ENCODE results near the gene CTIF.

The CTIF gene

GRCh38 chr18:48638451-48638850 is 99.6 kb downstream of the CTIF start:
- no peak for TF ChIP-seq CTCF (IDR thresholded peaks at IDR 0.05; ENCODE audit: extremely low read depth, missing control alignments)

GRCh38 chr18:48638896-48639771 is 100.3 kb downstream of the CTIF start:
- DNase-seq (ENCODE audit: low spot score), result no peak
- TF ChIP-seq CTCF (IDR thresholded peaks at IDR 0.05; ENCODE audit: extremely low read depth, missing control alignments), result no peak

More at GRCh38 chr18:48638451-48638850, 99.6 kb downstream of the CTIF start:
- no peak for DNase-seq (ENCODE audit: low spot score)

- DNase-seq (ENCODE audit: low spot score), result no peak
- TF ChIP-seq CTCF (IDR thresholded peaks at IDR 0.05; ENCODE audit: extremely low read depth, missing control alignments), result no peak
Measured at GRCh38 chr18:48639772-48640432, 101.1 kb downstream of the CTIF start.

GRCh38 chr18:48640566-48641270 is 101.9 kb downstream of the CTIF start:
- DNase-seq (ENCODE audit: low spot score), result no peak
- TF ChIP-seq CTCF (IDR thresholded peaks at IDR 0.05; ENCODE audit: extremely low read depth, missing control alignments), result no peak

GRCh38 chr18:48641981-48642380 is 103.2 kb downstream of the CTIF start:
- no peak for TF ChIP-seq CTCF (IDR thresholded peaks at IDR 0.05; ENCODE audit: extremely low read depth, missing control alignments)
- DNase-seq (ENCODE audit: low spot score), result no peak

GRCh38 chr18:48642503-48642902 is 103.7 kb downstream of the CTIF start:
- TF ChIP-seq CTCF (IDR thresholded peaks at IDR 0.05; ENCODE audit: extremely low read depth, missing control alignments), result no peak
- DNase-seq (ENCODE audit: low spot score), result no peak

- DNase-seq (ENCODE audit: low spot score), result no peak
- TF ChIP-seq CTCF (IDR thresholded peaks at IDR 0.05; ENCODE audit: extremely low read depth, missing control alignments), result no peak
Measured at GRCh38 chr18:48643262-48643661, 104.4 kb downstream of the CTIF start.
